CD14-positive monocyte (primary cell): ENCODE data around the gene WDR48. TPM values are rescaled to one million over a fixed set of nuclear protein-coding genes. Genes with fewer than 3 reads are reported as not detected.

Source experiments
- DNase-seq, 3 donors: peaks; one replicate each; pipeline ENCODE4 v3.0.0-alpha.2; 2011 to 2022
- H2AFZ ChIP-seq: 2 replicates; pipeline ENCODE4 v1.6.0; 2012; ENCODE audit warnings: mild to moderate bottlenecking, low read depth, low read length, inconsistent platforms; ENCODE audit not compliant: insufficient read depth, poor library complexity, severe bottlenecking
- H3K27ac ChIP-seq, 2 donors: 1 replicate in 1 of 2; 2 replicates in 1 of 2; pipeline ENCODE4 v1.5.1; 2012 to 2013; ENCODE audit warnings: low read length in 2 of 2, control low read depth in 1 of 2, inconsistent platforms in 1 of 2, low read depth in 1 of 2, mild to moderate bottlenecking in 1 of 2
- H3K27me3 ChIP-seq, 2 donors: one replicate each; pipeline versions ENCODE4 v1.6.0 to v1.6.1; 2011 to 2013; ENCODE audit warnings: low read length in 2 of 2; ENCODE audit not compliant: control insufficient read depth in 2 of 2, insufficient read depth in 2 of 2
- H3K36me3 ChIP-seq, 2 donors: replicated peaks in 1 of 2; 1 replicate in 1 of 2; 2 replicates in 1 of 2; pipeline versions ENCODE4 v1.5.1 to v1.6.1; 2012 to 2013; ENCODE audit warnings: low read length in 2 of 2, control low read depth in 1 of 2, inconsistent platforms in 1 of 2, mild to moderate bottlenecking in 1 of 2; ENCODE audit not compliant: insufficient read depth in 2 of 2, control insufficient read depth in 1 of 2
- H3K4me1 ChIP-seq, 2 donors: 1 replicate in 1 of 2; 2 replicates in 1 of 2; pipeline versions ENCODE4 v1.5.1 to v1.6.1; 2012 to 2013; ENCODE audit warnings: low read length in 2 of 2, control low read depth in 1 of 2, inconsistent platforms in 1 of 2, mild to moderate bottlenecking in 1 of 2, moderate library complexity in 1 of 2; ENCODE audit not compliant: insufficient read depth in 2 of 2, control insufficient read depth in 1 of 2
- H3K4me2 ChIP-seq: replicated peaks from 2 replicates; pipeline ENCODE3; 2012; ENCODE audit warnings: low read length, moderate library complexity, mild to moderate bottlenecking; ENCODE audit not compliant: poor library complexity, severe bottlenecking; ENCODE audit errors: extremely low read depth
- H3K4me3 ChIP-seq, 3 experiments: fragments of 200-600 bp in 1 of 3; sonication (generic) in 1 of 3; replicated peaks in 1 of 3; 1 replicate in 2 of 3; 2 replicates in 1 of 3; pipeline ENCODE4 v1.5.1; 2011 to 2013; ENCODE audit warnings: low read length in 3 of 3, mild to moderate bottlenecking in 3 of 3, control low read depth in 2 of 3, low read depth in 2 of 3, inconsistent platforms in 1 of 3, moderate library complexity in 1 of 3
- H3K79me2 ChIP-seq: 2 replicates; pipeline ENCODE4 v1.6.0; 2012; ENCODE audit warnings: mild to moderate bottlenecking, control low read depth, inconsistent platforms, low read length, moderate library complexity; ENCODE audit not compliant: insufficient read depth
- H3K9ac ChIP-seq: 2 replicates; pipeline ENCODE4 v1.6.0; 2017; ENCODE audit warnings: low read length, mild to moderate bottlenecking; ENCODE audit not compliant: insufficient read depth, poor library complexity, severe bottlenecking
- H3K9me3 ChIP-seq, 2 donors: replicated peaks in 1 of 2; 1 replicate in 1 of 2; 2 replicates in 1 of 2; pipeline versions ENCODE4 v1.5.1 to v1.6.1; 2012 to 2013; ENCODE audit warnings: low read length in 2 of 2, control low read depth in 1 of 2; ENCODE audit not compliant: control insufficient read depth in 1 of 2, insufficient read depth in 1 of 2
- H4K20me1 ChIP-seq: 2 replicates; pipeline ENCODE4 v1.6.0; 2012; ENCODE audit warnings: mild to moderate bottlenecking, low read length, control low read depth, moderate library complexity; ENCODE audit not compliant: insufficient read depth
- H3K27ac Mint-ChIP-seq, 7 donors: one replicate each; pipeline ENCODE4 v1.8.0; 2020; ENCODE audit warnings: mild to moderate bottlenecking in 7 of 7, mixed read lengths in 7 of 7, moderate library complexity in 6 of 7, inconsistent platforms in 2 of 7
- H3K27me3 Mint-ChIP-seq, 3 donors: one replicate each; pipeline ENCODE4 v1.8.0; 2021 to 2022; ENCODE audit warnings: low read depth in 3 of 3, mild to moderate bottlenecking in 3 of 3, mixed read lengths in 3 of 3, moderate library complexity in 3 of 3, inconsistent platforms in 1 of 3
- H3K36me3 Mint-ChIP-seq, 2 donors: one replicate each; pipeline ENCODE4 v1.8.0; 2020; ENCODE audit warnings: mixed read lengths in 2 of 2, inconsistent platforms in 1 of 2, mild to moderate bottlenecking in 1 of 2
- H3K4me1 Mint-ChIP-seq: one replicate; pipeline ENCODE4 v1.8.0; 2020; ENCODE audit warnings: mild to moderate bottlenecking, mixed read lengths
- H3K4me3 Mint-ChIP-seq, 2 donors: one replicate each; pipeline ENCODE4 v1.8.0; 2020; ENCODE audit warnings: mild to moderate bottlenecking in 2 of 2, mixed read lengths in 2 of 2, moderate library complexity in 1 of 2
- H3K9me3 Mint-ChIP-seq, 7 donors: one replicate each; pipeline ENCODE4 v1.8.0; 2020 to 2022; ENCODE audit warnings: mixed read lengths in 7 of 7, mild to moderate bottlenecking in 6 of 7, moderate library complexity in 6 of 7, inconsistent platforms in 2 of 7
- WGBS: methylation state at CpG from one replicate; pipeline ENCODE4 v1.1.5; 2013; ENCODE audit warnings: missing lambda C conversion rate; ENCODE audit not compliant: insufficient coverage; 5-methylcytosine and 5-hydroxymethylcytosine counted together
- intact Hi-C, 2 donors: fragments of 100-400 bp; cut with micrococcal nuclease; formaldehyde crosslinking; loops; one replicate each; pipeline versions ENCODE4 v1.15.0 to v1.15.1; 2023
- polyA plus RNA-seq, 3 donors: library from polyadenylated mRNA; depleted of rRNA in 1 of 3; unstranded in 2 of 3; stranded (reverse) in 1 of 3; fragments of 300-500 nt in 2 of 3; fragments of >200 nt in 1 of 3; fragmentation: Illumina TruSeq in 2 of 3; gene quantifications; 1 replicate in 2 of 3; 2 replicates in 1 of 3; pipeline ENCODE4 v1.2.3, GENCODE V29; 2012 to 2021
- TF ChIP-seq, protein P1 (sequence below): fragments of 200-600 bp; IDR thresholded peaks from one replicate; pipeline ENCODE4 v1.8.0; 2022; ENCODE audit warnings: antibody characterized with exemption, mild to moderate bottlenecking

Gene WDR48
- polyA plus RNA-seq, 3 donors, result 15.0 to 22.7 (median 17.1) TPM

DNA sequence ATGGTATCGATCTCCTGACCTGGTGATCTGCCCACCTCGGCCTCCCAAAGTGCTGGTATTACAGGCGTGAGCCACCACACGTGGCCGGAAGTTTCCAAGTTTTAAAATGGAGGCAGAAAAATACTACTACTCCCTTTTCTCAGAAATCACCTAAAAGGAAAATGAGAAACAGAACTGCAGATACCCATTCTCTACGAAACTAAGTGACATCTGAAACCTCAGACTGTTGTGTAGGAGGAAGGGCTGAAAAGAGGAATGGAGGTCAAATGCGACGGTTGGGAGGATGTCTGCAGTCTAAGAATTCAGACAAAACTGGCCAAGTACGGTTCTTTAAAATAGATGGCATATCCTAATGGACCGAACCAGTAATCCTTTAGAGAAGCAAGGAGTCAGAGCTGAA is 24.1 kb downstream of the WDR48 start:
- H3K36me3 ChIP-seq, result peaks cover 86 to 96% of the 10 kb centered on the region in 2 donors
- peaks cover 69 to 79% of the 10 kb centered on the region in 2 donors for H3K36me3 Mint-ChIP-seq

DNA sequence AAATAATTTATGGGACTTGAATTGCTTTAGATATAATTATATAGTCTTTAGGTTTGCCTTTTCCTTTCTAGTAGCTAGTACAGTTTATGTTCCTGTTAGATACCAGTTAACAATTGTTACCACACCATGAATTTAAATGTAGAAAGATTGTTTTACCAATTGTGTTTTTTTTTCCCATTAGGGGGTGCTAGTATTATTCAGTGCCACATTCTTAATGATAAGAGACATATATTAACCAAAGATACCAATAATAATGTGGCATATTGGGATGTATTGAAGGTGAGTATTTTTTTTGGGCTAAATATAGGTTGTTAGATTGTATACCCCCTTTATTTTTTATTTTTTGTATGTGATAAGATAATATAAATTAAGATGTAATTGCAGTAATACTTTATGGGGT is 27.7 kb downstream of the WDR48 start:
- H3K27me3 ChIP-seq, result no peaks in the 10 kb centered on the region
- TF ChIP-seq, protein P1, sequence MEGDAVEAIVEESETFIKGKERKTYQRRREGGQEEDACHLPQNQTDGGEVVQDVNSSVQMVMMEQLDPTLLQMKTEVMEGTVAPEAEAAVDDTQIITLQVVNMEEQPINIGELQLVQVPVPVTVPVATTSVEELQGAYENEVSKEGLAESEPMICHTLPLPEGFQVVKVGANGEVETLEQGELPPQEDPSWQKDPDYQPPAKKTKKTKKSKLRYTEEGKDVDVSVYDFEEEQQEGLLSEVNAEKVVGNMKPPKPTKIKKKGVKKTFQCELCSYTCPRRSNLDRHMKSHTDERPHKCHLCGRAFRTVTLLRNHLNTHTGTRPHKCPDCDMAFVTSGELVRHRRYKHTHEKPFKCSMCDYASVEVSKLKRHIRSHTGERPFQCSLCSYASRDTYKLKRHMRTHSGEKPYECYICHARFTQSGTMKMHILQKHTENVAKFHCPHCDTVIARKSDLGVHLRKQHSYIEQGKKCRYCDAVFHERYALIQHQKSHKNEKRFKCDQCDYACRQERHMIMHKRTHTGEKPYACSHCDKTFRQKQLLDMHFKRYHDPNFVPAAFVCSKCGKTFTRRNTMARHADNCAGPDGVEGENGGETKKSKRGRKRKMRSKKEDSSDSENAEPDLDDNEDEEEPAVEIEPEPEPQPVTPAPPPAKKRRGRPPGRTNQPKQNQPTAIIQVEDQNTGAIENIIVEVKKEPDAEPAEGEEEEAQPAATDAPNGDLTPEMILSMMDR, result no peak
- H3K4me1 ChIP-seq, result no peaks in the 10 kb centered on the region
- intact Hi-C loops, result no loop called here
- H2AFZ ChIP-seq, result no peak overlapping the region
- peaks cover 67 to 92% of the 10 kb centered on the region in 2 donors for H3K36me3 ChIP-seq
- H3K27ac ChIP-seq, result no peak overlapping the region
- no peaks in the 10 kb centered on the region for H3K9me3 ChIP-seq
- Mint-ChIP-seq H3K9me3 (no peaks in the 10 kb centered on the region), H3K4me1 (no peaks in the 10 kb centered on the region), H3K27ac (no peak overlapping the region), H3K27me3 (no peaks in the 10 kb centered on the region), H3K36me3 (peaks cover 65 to 70% of the 10 kb centered on the region in 2 donors), H3K4me3 (no peak overlapping the region)
- H3K79me2 ChIP-seq, result no peaks in the 10 kb centered on the region
- H3K4me2 ChIP-seq, result no peak overlapping the region
- DNase-seq, result no peak
- no peak overlapping the region for H3K9ac ChIP-seq
- H4K20me1 ChIP-seq, result no peaks in the 10 kb centered on the region
- no peak overlapping the region for H3K4me3 ChIP-seq

More for the DNA sequence above, 24.1 kb downstream of the WDR48 start:
- Histone ChIP-seq H3K27me3 (no peaks in the 10 kb centered on the region), H3K9ac (no peak overlapping the region), H2AFZ (no peak overlapping the region), H3K79me2 (no peaks in the 10 kb centered on the region), H4K20me1 (no peaks in the 10 kb centered on the region), H3K4me1 (no peaks in the 10 kb centered on the region), H3K27ac (no peak overlapping the region), H3K4me2 (no peak overlapping the region), H3K4me3 (no peak overlapping the region), H3K9me3 (no peaks in the 10 kb centered on the region)
- no peaks in the 10 kb centered on the region for H3K9me3 Mint-ChIP-seq
- TF ChIP-seq, protein P1, result no peak
- no peaks in the 10 kb centered on the region for H3K4me1 Mint-ChIP-seq
- intact Hi-C loops, result no loop called here
- no peak overlapping the region for H3K4me3 Mint-ChIP-seq
- no peak overlapping the region for H3K27ac Mint-ChIP-seq
- 95% methylated on average over 3 of the region's 10 CpGs for WGBS
- H3K27me3 Mint-ChIP-seq, result peaks cover 0 to 2% (median 0%) of the 10 kb centered on the region in 3 donors
- no peak for DNase-seq
